HepG2 (cell line): ENCODE results near the gene CDH2. TPM values are rescaled to one million over a fixed set of nuclear protein-coding genes. Genes with fewer than 3 reads are reported as not detected.

Source experiments
- BCL6 ChIP-seq: IDR thresholded peaks from 2 replicates; pipeline ENCODE4 v1.6.1; 2016; ENCODE audit warnings: missing genetic modification reagents, missing compliant biosample characterization
- HCFC1 ChIP-seq: fragments of 150-350 bp; IDR thresholded peaks from 2 replicates; pipeline ENCODE4 v1.6.1; 2014; ENCODE audit warnings: low read depth, low read length
- HMG20B ChIP-seq: conservative IDR thresholded peaks from 2 replicates; pipeline ENCODE4 v1.6.1; 2016; ENCODE audit warnings: missing genetic modification reagents, missing compliant biosample characterization
- KAT8 ChIP-seq: IDR thresholded peaks from 2 replicates; pipeline ENCODE4 v1.6.1; 2016; ENCODE audit warnings: missing genetic modification reagents, missing compliant biosample characterization
- RFX3 ChIP-seq: IDR thresholded peaks from 2 replicates; pipeline ENCODE4 v1.6.1; 2016; ENCODE audit warnings: missing biosample characterization, missing genetic modification reagents
- RFXAP ChIP-seq: sonication (generic); formaldehyde crosslinking; IDR thresholded peaks from 2 replicates; pipeline ENCODE4 v1.4.0; 2020; ENCODE audit warnings: missing genetic modification reagents, borderline replicate concordance
- SOX13 ChIP-seq, 3 experiments: fragments of 450-650 bp in 1 of 3; sonication (generic) in 1 of 3; formaldehyde crosslinking in 1 of 3; IDR thresholded peaks in 2 of 3; conservative IDR thresholded peaks in 1 of 3; 2 replicates each; pipeline versions ENCODE4 v1.5.0 to v1.6.1; 2016 to 2020; ENCODE audit warnings: antibody characterized with exemption in 1 of 3, mild to moderate bottlenecking in 1 of 3, missing compliant biosample characterization in 1 of 3, missing genetic modification reagents in 1 of 3, moderate library complexity in 1 of 3
- ZFP41 ChIP-seq: sonication (generic); formaldehyde crosslinking; IDR thresholded peaks from 2 replicates; pipeline ENCODE4 v1.4.0; 2020; ENCODE audit warnings: mild to moderate bottlenecking, missing genetic modification reagents, borderline replicate concordance
- ZNF788 ChIP-seq: sonication (generic); formaldehyde crosslinking; IDR thresholded peaks from 2 replicates; pipeline ENCODE4 v1.5.0; 2020; ENCODE audit warnings: mild to moderate bottlenecking, missing genetic modification reagents, borderline replicate concordance
- polyA plus RNA-seq, 8 experiments: library from polyadenylated mRNA; depleted of rRNA in 3 of 8; stranded (reverse) in 7 of 8; unstranded in 1 of 8; fragments of >200 nt; fragmentation: Illumina TruSeq in 4 of 8; extraction: Trizol in 4 of 8; gene quantifications; 2 replicates each; pipeline versions ENCODE4 v1.2.1 to v1.2.3, GENCODE V29; 2011 to 2016; ENCODE audit warnings: low read depth in 4 of 8, missing spikeins in 1 of 8, mixed read lengths in 1 of 8; ENCODE audit not compliant: insufficient read depth in 1 of 8
- total RNA-seq, 5 experiments: library from RNA; depleted of rRNA; stranded (reverse); fragments of >200 nt; fragmentation: Illumina TruSeq; extraction: Trizol; gene quantifications; 2 replicates each; pipeline ENCODE4 v1.2.3, GENCODE V29; 2016; ENCODE audit warnings: low read depth in 1 of 5
- TF ChIP-seq, protein P1 (sequence below): sonication (generic); formaldehyde crosslinking; IDR thresholded peaks from 2 replicates; pipeline ENCODE4 v1.5.0; 2020; ENCODE audit warnings: mild to moderate bottlenecking, missing genetic modification reagents, borderline replicate concordance
- TF ChIP-seq, protein P2 (sequence below): sonication (generic); formaldehyde crosslinking; IDR thresholded peaks from 2 replicates; pipeline ENCODE4 v1.5.0; 2020; ENCODE audit warnings: mild to moderate bottlenecking, missing genetic modification reagents
- TF ChIP-seq, protein P3 (sequence below): sonication (generic); formaldehyde crosslinking; IDR thresholded peaks from 2 replicates; pipeline ENCODE4 v1.4.0; 2020; ENCODE audit warnings: missing genetic modification reagents
- TF ChIP-seq, protein P4 (sequence below): sonication (generic); formaldehyde crosslinking; conservative IDR thresholded peaks from 2 replicates; pipeline ENCODE4 v1.5.0; 2020; ENCODE audit warnings: missing genetic modification reagents
- TF ChIP-seq, protein P5 (sequence below): sonication (generic); IDR thresholded peaks from 2 replicates; pipeline ENCODE4 v1.6.1; 2016; ENCODE audit warnings: low read depth, borderline replicate concordance

CDH2 gene
- total and polyA plus RNA-seq, 2 of the 13 experiments (the other 11 are each of a cell fraction or from before 2014, with no cell fraction given) = 18.6 to 36.1 TPM

DNA sequence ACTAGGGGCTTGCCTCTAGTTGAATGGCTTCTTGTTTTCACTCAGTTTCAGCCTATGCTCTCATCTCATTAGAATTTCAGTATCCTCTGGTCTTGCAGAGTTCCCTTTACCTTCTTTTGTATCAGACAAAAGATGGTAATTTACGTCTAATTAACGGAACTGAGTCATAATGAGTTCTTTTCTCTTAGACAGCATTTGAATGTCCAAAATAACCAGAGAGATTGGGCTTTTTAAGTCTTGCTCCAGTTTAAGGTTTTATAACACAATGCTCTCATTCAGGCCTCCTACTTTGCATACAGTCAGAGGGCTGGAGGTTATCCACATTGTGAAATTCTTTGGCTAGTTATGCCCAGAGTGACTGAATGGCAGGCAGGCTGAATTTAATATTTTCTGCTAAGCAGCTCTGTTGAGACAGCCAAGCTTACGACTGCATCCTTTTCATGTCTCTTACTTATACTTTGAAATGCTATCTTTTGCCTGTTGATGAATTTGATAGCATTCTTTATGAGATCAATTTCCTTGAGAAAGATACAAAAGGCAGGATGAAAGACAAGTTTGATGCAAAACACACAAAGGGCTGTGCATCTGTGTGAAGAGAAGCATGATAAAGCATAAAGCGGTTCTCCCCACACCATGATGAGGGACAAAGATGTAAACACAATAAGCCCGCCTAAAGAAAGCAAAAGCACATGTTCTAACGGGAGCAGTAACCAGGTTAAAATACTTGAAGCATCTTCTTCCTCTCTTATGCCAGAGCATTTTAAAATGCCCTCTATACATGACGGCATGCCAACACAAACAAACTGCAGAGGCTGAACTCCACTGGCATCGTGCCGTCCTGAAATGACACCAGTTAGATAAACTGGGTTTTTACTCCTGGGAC is 90.0 kb downstream of the CDH2 start (continued):
- TF ChIP-seq, protein P1, sequence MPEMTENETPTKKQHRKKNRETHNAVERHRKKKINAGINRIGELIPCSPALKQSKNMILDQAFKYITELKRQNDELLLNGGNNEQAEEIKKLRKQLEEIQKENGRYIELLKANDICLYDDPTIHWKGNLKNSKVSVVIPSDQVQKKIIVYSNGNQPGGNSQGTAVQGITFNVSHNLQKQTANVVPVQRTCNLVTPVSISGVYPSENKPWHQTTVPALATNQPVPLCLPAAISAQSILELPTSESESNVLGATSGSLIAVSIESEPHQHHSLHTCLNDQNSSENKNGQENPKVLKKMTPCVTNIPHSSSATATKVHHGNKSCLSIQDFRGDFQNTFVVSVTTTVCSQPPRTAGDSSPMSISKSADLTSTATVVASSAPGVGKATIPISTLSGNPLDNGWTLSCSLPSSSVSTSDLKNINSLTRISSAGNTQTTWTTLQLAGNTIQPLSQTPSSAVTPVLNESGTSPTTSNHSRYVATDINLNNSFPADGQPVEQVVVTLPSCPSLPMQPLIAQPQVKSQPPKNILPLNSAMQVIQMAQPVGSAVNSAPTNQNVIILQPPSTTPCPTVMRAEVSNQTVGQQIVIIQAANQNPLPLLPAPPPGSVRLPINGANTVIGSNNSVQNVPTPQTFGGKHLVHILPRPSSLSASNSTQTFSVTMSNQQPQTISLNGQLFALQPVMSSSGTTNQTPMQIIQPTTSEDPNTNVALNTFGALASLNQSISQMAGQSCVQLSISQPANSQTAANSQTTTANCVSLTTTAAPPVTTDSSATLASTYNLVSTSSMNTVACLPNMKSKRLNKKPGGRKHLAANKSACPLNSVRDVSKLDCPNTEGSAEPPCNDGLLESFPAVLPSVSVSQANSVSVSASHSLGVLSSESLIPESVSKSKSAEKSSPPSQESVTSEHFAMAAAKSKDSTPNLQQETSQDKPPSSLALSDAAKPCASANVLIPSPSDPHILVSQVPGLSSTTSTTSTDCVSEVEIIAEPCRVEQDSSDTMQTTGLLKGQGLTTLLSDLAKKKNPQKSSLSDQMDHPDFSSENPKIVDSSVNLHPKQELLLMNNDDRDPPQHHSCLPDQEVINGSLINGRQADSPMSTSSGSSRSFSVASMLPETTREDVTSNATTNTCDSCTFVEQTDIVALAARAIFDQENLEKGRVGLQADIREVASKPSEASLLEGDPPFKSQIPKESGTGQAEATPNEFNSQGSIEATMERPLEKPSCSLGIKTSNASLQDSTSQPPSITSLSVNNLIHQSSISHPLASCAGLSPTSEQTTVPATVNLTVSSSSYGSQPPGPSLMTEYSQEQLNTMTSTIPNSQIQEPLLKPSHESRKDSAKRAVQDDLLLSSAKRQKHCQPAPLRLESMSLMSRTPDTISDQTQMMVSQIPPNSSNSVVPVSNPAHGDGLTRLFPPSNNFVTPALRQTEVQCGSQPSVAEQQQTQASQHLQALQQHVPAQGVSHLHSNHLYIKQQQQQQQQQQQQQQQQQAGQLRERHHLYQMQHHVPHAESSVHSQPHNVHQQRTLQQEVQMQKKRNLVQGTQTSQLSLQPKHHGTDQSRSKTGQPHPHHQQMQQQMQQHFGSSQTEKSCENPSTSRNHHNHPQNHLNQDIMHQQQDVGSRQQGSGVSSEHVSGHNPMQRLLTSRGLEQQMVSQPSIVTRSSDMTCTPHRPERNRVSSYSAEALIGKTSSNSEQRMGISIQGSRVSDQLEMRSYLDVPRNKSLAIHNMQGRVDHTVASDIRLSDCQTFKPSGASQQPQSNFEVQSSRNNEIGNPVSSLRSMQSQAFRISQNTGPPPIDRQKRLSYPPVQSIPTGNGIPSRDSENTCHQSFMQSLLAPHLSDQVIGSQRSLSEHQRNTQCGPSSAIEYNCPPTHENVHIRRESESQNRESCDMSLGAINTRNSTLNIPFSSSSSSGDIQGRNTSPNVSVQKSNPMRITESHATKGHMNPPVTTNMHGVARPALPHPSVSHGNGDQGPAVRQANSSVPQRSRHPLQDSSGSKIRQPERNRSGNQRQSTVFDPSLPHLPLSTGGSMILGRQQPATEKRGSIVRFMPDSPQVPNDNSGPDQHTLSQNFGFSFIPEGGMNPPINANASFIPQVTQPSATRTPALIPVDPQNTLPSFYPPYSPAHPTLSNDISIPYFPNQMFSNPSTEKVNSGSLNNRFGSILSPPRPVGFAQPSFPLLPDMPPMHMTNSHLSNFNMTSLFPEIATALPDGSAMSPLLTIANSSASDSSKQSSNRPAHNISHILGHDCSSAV (CRISPR knock-in tag) = no peak
- TF ChIP-seq BCL6 (CRISPR knock-in tag) (no peak), SOX13 (IDR thresholded peaks at IDR 0.05) (no peak), SOX13 (CRISPR knock-in tag; conservative IDR thresholded peaks at IDR 0.05 in 1 of 2, IDR thresholded peaks at IDR 0.05 in 1 of 2) (peak in 1 of 2 experiments; percentile 36; a peak in 1 of 4 replicates), KAT8 (no peak), RFX3 (CRISPR knock-in tag) (no peak), ZFP41 (CRISPR knock-in tag) (no peak), HMG20B (no peak), HCFC1 (no peak), RFXAP (CRISPR knock-in tag) (no peak), ZNF788 (CRISPR knock-in tag) (no peak)
- TF ChIP-seq, protein P2, sequence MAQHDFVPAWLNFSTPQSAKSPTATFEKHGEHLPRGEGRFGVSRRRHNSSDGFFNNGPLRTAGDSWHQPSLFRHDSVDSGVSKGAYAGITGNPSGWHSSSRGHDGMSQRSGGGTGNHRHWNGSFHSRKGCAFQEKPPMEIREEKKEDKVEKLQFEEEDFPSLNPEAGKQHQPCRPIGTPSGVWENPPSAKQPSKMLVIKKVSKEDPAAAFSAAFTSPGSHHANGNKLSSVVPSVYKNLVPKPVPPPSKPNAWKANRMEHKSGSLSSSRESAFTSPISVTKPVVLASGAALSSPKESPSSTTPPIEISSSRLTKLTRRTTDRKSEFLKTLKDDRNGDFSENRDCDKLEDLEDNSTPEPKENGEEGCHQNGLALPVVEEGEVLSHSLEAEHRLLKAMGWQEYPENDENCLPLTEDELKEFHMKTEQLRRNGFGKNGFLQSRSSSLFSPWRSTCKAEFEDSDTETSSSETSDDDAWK (CRISPR knock-in tag) = no peak
- TF ChIP-seq, protein P3, sequence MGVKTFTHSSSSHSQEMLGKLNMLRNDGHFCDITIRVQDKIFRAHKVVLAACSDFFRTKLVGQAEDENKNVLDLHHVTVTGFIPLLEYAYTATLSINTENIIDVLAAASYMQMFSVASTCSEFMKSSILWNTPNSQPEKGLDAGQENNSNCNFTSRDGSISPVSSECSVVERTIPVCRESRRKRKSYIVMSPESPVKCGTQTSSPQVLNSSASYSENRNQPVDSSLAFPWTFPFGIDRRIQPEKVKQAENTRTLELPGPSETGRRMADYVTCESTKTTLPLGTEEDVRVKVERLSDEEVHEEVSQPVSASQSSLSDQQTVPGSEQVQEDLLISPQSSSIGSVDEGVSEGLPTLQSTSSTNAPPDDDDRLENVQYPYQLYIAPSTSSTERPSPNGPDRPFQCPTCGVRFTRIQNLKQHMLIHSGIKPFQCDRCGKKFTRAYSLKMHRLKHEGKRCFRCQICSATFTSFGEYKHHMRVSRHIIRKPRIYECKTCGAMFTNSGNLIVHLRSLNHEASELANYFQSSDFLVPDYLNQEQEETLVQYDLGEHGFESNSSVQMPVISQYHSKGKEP (CRISPR knock-in tag) = no peak
- TF ChIP-seq, protein P4, sequence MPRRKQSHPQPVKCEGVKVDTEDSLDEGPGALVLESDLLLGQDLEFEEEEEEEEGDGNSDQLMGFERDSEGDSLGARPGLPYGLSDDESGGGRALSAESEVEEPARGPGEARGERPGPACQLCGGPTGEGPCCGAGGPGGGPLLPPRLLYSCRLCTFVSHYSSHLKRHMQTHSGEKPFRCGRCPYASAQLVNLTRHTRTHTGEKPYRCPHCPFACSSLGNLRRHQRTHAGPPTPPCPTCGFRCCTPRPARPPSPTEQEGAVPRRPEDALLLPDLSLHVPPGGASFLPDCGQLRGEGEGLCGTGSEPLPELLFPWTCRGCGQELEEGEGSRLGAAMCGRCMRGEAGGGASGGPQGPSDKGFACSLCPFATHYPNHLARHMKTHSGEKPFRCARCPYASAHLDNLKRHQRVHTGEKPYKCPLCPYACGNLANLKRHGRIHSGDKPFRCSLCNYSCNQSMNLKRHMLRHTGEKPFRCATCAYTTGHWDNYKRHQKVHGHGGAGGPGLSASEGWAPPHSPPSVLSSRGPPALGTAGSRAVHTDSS = no peak
- TF ChIP-seq, protein P5, sequence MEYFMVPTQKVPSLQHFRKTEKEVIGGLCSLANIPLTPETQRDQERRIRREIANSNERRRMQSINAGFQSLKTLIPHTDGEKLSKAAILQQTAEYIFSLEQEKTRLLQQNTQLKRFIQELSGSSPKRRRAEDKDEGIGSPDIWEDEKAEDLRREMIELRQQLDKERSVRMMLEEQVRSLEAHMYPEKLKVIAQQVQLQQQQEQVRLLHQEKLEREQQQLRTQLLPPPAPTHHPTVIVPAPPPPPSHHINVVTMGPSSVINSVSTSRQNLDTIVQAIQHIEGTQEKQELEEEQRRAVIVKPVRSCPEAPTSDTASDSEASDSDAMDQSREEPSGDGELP = no peak
